ENCODE results near the gene TUBG2.
"Not testable (repeated sequence)": the region's sequence is repeated elsewhere in the genome, so short reads cannot be mapped to it uniquely, and the experiment has no call there.

The TUBG2 gene

GRCh38 chr17:42659079-42659931 is at the start of gene TUBG2:
TUBG2 (plus strand) TSS chr17:42659284; CDS start chr17:42659504, 220 bp downstream.
- peak within 1 kb of the TSS; percentile 92 for H3K4me3 ChIP-seq
- no peak for DNase-seq (ENCODE audit: low read depth, low spot score)
- TF ChIP-seq FOXP2 (optimal IDR thresholded peaks at IDR 0.05; ENCODE audit: control extremely low read depth, extremely low read length, insufficient read depth) (no peak), POLR2AphosphoS5 (IDR thresholded peaks at IDR 0.05; ENCODE audit: borderline replicate concordance, low read depth, low read length) (peak; percentile 82), EZH2 (IDR thresholded peaks at IDR 0.05) (no peak)
- H3K9me3 ChIP-seq (ENCODE audit: low read depth, low read length), result peaks cover 8% of the 10 kb centered on the region; the same call in 1 of the 2 replicates
- H3K36me3 ChIP-seq (ENCODE audit: insufficient read depth, low read length), result peaks cover 8% of the 10 kb centered on the region; the same call in 1 of the 2 replicates
- H3K27ac ChIP-seq, result no peak within 1 kb of the TSS; the same call in 1 of the 2 replicates
- H3K9ac ChIP-seq (ENCODE audit: insufficient read length), result peak within 1 kb of the TSS; percentile 74

GRCh38 chr17:42609814-42610801 is 49.0 kb upstream of the TUBG2 start:
- Histone ChIP-seq H3K36me3 (ENCODE audit: insufficient read depth, low read length) (peaks cover 32% of the 10 kb centered on the region), H3K9ac (ENCODE audit: insufficient read length) (peak overlapping the region; percentile 92), H3K27ac (0 out of 2 replicates have a peak overlapping the region, but pooled peaks have one; percentile 19), H3K4me3 (peak overlapping the region; percentile 87)
- DNase-seq (ENCODE audit: low read depth, low spot score); H3K9me3 ChIP-seq (ENCODE audit: low read depth, low read length): not testable (repeated sequence)

GRCh38 chr17:42612013-42612412 is 47.1 kb upstream of the TUBG2 start:
- no peak for TF ChIP-seq FOXP2 (optimal IDR thresholded peaks at IDR 0.05; ENCODE audit: control extremely low read depth, extremely low read length, insufficient read depth)
- no peak for TF ChIP-seq EZH2 (IDR thresholded peaks at IDR 0.05)
- no peak for TF ChIP-seq POLR2AphosphoS5 (IDR thresholded peaks at IDR 0.05; ENCODE audit: borderline replicate concordance, low read depth, low read length)
- Histone ChIP-seq H3K27ac (no peak overlapping the region), H3K9me3 (ENCODE audit: low read depth, low read length) (no peaks in the 10 kb centered on the region), H3K9ac (ENCODE audit: insufficient read length) (no peak overlapping the region), H3K36me3 (ENCODE audit: insufficient read depth, low read length) (peaks cover 41% of the 10 kb centered on the region), H3K4me3 (no peak overlapping the region)
- DNase-seq (ENCODE audit: low read depth, low spot score), result no peak

- no peak for DNase-seq (ENCODE audit: low read depth, low spot score)
- Histone ChIP-seq H3K36me3 (ENCODE audit: insufficient read depth, low read length) (peaks cover 41% of the 10 kb centered on the region), H3K9me3 (ENCODE audit: low read depth, low read length) (no peaks in the 10 kb centered on the region), H3K27ac (no peak overlapping the region), H3K9ac (ENCODE audit: insufficient read length) (no peak overlapping the region), H3K4me3 (no peak overlapping the region)
- TF ChIP-seq FOXP2 (optimal IDR thresholded peaks at IDR 0.05; ENCODE audit: control extremely low read depth, extremely low read length, insufficient read depth) (no peak), EZH2 (IDR thresholded peaks at IDR 0.05) (no peak), POLR2AphosphoS5 (IDR thresholded peaks at IDR 0.05; ENCODE audit: borderline replicate concordance, low read depth, low read length) (no peak)
Observed at GRCh38 chr17:42613699-42614295, 45.3 kb upstream of the TUBG2 start.

DNA sequence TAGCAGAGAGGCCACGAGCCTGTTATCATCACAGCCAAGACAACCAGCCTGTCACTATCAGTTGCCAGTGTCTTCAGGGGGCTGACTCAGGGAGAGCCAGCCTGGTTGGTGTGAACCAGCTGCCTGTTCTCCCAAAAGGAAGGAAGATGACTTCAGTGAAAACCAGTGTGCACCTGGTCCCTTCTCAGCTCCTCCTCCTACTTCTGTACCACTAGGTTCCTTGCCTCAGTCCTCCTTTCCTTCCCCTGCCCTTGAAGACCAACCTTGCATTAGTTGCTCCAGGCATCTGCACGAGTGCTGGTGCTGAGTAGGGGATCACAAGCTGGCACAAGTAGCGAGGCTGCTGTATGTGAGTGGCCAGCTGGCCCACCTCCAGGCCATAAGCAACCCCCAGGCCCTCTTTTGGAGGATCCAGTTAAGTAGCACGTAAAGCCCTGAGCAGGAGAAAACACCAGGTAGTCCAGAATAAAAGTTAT is 41.1 kb upstream of the TUBG2 start:
- H3K27ac ChIP-seq, result no peak overlapping the region

GRCh38 chr17:42618442-42619150 is 40.5 kb upstream of the TUBG2 start:
- Histone ChIP-seq H3K9me3 (ENCODE audit: low read depth, low read length) (no peaks in the 10 kb centered on the region), H3K27ac (no peak overlapping the region), H3K36me3 (ENCODE audit: insufficient read depth, low read length) (peaks cover 23% of the 10 kb centered on the region), H3K9ac (ENCODE audit: insufficient read length) (no peak overlapping the region), H3K4me3 (no peak overlapping the region)
- no peak for DNase-seq (ENCODE audit: low read depth, low spot score)
- no peak for TF ChIP-seq FOXP2 (optimal IDR thresholded peaks at IDR 0.05; ENCODE audit: control extremely low read depth, extremely low read length, insufficient read depth)
- no peak for TF ChIP-seq POLR2AphosphoS5 (IDR thresholded peaks at IDR 0.05; ENCODE audit: borderline replicate concordance, low read depth, low read length)
- TF ChIP-seq EZH2 (IDR thresholded peaks at IDR 0.05), result no peak

More for the DNA sequence above, 41.1 kb upstream of the TUBG2 start:
- no peak overlapping the region for H3K4me3 ChIP-seq
- TF ChIP-seq EZH2 (IDR thresholded peaks at IDR 0.05) (no peak), POLR2AphosphoS5 (IDR thresholded peaks at IDR 0.05; ENCODE audit: borderline replicate concordance, low read depth, low read length) (no peak), FOXP2 (optimal IDR thresholded peaks at IDR 0.05; ENCODE audit: control extremely low read depth, extremely low read length, insufficient read depth) (no peak)
- H3K9me3 ChIP-seq (ENCODE audit: low read depth, low read length), result no peaks in the 10 kb centered on the region
- peaks cover 29% of the 10 kb centered on the region for H3K36me3 ChIP-seq (ENCODE audit: insufficient read depth, low read length)
- no peak overlapping the region for H3K9ac ChIP-seq (ENCODE audit: insufficient read length)
- DNase-seq (ENCODE audit: low read depth, low spot score), result no peak

DNA sequence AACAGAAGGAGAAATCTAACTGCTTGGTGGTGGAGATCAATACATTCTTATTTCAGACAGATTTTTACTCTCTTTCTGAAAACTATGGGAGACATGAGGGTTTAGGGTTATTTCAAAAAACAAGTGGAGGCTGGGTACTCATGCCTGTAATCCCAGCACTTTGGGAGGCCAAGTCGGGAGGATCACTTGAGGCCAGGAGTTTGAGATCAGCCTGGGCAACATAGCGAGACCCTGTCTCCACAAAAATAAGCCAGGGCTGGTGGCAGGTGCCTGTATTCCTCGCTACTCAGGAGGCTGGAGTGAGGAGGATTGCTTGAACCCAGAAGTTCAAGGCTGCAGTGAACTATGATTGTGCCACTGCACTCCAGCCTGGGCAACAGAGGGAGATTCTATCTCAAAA is 37.1 kb upstream of the TUBG2 start:
- not testable (repeated sequence) for H3K9me3 ChIP-seq (ENCODE audit: low read depth, low read length); DNase-seq (ENCODE audit: low read depth, low spot score); H3K9ac ChIP-seq (ENCODE audit: insufficient read length); H3K27ac ChIP-seq; H3K36me3 ChIP-seq (ENCODE audit: insufficient read depth, low read length); H3K4me3 ChIP-seq

All from SK-N-MC (cell line).